HG03045 (cell line): ENCODE data around the gene HNRNPAB.
"Not testable (repeated sequence)": the region's sequence is repeated elsewhere in the genome, so short reads cannot be mapped to it uniquely, and the experiment has no call there.

ENCODE experiments used
- ATAC-seq: cut with Tn5 transposase; IDR thresholded peaks from one replicate; pipeline ENCODE4 v1.9.1; 2021; ENCODE audit warnings: mild to moderate bottlenecking, moderate library complexity; ENCODE audit not compliant: unreplicated experiment

Gene HNRNPAB

DNA sequence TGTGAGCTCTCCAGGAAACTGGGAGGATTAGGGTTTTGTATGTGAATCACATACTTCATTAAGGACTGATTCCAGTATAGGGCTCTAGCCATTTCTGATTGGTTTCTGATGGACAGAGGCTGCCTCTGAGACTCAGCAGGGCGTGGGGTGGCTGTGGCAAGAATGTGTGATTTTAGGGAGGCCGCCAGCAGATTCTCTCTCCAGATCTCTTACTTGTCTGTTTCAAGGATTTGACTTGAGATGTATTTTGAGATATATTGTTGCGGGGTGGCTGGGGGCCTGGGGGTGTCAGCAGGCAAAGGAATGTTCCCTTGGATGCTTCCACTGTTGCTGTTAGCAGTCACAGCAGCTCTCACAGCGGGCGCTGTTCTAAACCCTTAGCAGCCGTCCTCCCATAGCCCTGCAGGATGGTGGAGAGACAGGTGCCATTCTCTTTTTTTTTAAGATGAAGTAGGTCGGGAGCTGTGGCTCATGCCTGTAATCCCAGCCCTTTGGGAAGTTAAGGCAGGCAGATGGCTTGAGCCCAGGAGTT is 8.0 kb upstream of the HNRNPAB start:
- ATAC-seq, result no peak

DNA sequence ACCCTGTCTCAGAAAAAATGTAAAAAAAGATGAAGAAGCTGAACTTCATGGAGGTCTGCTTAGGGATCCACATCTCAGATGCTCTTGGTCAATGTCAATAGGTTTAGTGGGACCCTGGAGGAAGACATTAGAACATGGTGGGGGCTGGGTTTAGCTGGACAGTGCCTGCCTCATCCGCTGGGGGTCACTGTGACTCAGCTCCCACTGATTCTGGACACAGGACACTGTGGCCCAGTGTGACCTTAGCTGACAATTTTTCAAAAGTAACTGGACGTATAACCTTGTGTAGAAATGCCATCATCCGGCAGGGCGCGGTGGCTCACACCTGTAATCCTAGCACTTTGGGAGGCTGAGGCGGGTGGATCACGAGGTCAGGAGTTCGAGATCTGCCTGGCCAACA is 7.3 kb upstream of the HNRNPAB start:
- no peak for ATAC-seq

DNA sequence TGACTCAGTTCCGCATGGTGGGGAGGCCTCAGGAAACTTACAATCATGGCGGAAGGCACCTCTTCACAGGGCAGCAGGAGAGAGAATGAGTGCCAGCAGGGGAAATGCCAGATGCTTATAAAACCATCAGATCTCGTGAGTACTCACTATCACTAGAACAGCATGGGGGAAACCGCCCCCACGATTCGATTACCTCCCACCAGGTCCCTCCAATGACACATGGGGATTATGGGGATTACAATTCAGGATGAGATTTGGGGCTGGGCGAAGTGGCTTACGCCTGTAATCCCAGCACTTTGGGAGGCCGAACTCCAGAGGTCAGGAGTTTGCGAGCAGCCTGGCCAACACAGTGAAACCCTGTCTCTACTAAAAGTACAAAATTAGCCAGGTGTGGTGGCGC is 6.2 kb upstream of the HNRNPAB start:
- not testable (repeated sequence) for ATAC-seq

DNA sequence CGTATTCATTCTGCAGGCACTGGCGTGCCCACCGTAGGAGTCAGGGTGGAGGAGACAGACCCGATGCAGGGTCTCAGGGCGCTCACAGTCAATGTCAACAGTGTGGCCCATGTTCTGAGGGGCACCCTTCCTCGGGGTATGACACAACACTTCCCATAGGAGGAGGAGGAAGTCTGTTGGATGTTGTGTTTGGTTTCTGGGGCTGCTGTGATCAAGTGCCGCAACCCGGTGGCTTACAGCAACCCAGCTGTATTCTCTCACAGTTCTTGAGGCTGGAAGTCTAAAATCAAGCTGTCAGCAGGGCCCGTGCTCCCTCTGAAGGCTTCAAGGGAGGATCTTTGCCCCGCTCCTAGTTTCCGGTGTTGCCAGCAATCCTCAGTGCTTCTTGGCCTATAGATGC is 5.6 kb upstream of the HNRNPAB start:
- no peak for ATAC-seq

DNA sequence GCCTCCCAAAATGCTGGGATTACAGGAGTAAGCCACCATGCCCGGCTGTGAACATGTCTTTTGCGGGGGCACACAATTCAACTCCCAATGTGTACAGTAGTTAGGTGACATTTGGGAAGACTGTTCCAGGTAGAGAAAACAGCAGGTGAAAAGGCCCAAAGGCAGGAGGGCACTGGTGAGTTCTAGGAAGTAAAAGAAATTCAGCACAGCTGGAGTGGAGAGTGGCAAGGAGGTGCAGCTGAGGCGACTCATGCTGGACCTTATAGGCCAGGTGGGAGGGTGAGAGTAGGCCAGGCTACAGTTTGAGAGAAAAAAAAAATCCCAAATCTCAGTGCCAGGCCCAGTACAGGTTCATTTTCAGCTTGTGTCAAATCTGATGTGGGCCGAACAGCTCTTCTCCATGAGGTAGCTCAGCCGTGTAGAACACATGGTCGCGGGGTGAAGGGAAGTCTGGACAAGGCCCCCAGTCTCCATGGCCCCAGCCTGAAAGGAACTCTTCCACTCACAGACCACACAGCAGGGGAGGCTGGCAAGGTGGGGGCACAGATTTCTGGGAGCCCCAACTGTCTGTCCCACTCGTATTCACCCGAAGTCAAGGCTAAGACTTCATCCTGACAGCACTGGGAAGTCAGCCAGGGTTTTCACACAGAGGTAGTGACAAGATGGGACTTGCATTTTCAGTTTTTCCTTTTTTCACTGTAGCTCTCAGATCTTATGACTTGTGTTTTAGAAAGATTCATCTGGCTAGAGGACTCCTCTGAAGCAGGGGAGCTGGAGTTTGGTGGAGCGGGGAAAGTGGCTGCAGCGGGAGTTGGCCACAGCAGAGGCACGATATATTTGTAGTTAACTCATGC is 4.5 kb upstream of the HNRNPAB start:
- no peak for ATAC-seq

DNA sequence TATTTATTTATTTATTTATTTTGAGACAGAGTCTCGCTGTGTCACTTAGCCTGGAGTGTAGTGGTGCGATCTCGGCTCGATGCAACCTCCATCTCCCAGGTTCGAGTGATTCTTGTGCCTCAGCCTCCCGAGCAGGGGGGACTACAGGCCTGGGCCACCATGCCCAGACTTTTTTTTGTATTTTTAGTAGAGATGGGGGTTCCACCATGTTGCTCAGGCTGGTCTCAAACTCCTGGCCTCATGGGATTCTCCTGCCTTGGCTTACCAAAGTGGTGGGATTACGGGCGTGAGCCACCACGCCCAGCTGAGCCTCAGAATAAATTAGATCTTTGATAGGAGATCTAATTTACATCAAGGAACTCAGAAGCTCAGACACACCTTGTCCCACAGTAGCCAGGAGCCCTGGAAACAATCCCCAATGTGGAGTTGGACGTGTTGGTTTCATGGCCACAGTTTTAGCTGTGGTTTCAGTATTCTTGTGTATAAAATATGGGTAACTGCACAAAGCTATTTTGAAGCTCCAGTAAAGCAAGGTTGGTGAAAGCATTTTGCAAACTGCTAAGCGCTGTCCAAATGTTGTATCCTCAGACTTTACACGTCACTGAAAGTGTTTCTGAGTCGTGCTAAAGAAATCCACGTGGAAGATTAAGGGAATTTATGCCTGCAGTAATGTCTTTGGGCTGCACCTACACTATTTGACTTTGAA is 3.0 kb upstream of the HNRNPAB start:
- ATAC-seq, result no peak

DNA sequence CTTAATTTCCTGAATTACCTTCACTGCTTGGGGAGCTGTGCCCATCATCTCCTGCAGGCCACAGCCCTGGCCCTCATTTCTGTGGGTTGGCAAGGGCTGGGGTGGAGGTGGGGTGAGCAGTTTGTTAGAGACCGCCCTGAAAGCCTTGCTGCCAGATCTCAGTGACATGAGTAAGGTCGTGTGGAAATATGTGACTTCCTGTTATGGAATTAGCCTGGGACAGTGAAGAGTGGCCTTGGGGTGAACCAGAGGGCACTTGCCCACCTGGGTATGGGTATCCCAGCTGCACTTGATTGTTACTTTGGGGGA is 2.5 kb upstream of the HNRNPAB start:
- no peak for ATAC-seq

DNA sequence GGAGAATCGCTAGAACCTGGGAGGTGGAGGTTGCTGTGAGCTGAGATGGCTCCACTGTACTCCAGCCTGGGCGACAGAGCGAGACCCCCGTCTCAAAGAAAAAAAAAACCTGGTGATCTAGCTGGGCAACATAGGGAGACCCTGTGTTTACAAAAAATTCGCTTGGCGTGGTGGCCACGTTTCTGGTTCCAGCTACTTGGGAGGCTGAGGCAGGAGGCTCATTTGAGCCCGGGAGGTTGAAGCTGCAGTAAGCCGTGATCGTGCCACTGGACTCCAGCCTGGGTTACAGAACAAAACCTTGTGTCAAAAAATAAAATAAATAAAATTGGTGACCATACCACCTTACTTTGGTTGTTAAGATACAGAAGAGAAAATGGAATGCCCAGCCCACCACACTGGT is 1.8 kb upstream of the HNRNPAB start:
- ATAC-seq, result no peak

DNA sequence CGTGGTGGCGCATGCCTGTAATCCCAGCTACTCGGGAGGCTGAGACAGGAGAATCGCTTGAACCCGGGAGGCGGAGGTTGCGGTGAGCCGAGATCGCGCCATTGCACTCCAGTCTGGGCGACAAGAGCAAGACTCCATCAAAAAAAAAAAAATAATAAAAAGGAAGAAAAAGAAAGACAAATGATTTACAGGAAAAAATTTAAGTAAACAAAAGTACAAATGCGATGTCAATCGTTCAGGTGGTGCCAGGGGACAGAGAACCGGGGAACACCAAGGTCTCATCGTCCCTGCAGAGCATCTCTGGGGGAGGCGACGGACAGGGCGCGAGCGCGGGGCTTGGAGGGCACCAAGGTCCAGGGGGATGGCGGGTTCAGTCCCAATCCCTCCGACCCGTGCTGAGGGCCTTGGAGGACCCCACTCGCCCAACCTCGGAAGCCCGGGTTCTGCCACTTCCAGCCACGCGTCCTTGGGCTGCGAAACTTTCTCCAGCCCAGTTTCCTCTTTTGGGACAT is 607 bp upstream of the HNRNPAB start:
- peak; percentile 3 for ATAC-seq

DNA sequence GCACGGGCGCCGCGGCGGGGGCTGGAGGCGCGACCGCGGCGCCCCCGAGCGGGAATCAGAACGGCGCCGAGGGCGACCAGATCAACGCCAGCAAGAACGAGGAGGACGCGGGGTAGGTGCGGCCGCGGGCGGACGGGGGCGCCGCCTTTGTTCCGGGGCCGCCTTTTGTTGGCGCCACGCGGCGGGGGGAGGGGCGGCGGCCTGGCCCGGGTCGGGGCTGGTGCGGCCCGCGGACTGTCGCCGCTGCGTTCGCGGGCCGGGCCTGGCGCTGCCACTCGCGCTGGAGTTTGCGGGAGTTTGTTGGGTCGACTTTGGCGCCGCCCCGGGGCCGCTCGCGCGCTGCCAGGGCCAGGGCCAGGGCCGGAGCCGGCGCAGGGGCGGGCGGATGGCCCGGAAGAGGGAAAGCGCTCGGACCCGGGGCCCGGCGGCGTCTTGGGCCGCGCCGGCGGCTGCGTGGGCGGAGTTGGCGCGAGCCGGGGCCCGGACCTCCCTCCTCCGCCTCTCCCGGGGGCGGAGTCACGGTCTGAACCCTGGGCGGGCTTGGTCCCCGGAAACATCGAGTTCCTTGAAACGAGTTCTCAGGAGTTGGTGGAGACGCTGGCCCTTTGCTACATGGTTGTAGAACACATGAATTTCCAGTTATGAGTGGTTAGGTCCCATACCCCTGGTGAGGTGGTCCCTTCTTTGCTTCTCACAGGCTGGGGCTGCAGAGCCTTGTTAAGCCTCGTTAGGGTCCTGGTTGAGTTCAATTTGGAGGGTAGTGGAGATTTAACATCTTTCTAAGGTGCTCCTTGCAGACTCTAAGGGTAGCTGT is 809 bp downstream of the HNRNPAB start:
- ATAC-seq, result peak; percentile 52

DNA sequence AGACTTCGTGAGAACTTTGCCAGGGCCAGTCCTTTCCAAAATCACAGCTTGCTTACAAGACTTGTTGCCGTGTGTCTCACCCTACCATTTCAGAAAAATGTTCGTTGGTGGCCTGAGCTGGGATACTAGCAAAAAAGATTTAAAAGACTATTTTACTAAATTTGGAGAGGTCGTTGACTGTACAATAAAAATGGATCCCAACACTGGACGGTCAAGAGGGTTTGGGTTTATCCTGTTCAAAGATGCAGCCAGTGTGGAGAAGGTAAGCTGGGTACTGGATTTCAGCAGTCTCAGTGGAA is 1.4 kb downstream of the HNRNPAB start:
- no peak for ATAC-seq

DNA sequence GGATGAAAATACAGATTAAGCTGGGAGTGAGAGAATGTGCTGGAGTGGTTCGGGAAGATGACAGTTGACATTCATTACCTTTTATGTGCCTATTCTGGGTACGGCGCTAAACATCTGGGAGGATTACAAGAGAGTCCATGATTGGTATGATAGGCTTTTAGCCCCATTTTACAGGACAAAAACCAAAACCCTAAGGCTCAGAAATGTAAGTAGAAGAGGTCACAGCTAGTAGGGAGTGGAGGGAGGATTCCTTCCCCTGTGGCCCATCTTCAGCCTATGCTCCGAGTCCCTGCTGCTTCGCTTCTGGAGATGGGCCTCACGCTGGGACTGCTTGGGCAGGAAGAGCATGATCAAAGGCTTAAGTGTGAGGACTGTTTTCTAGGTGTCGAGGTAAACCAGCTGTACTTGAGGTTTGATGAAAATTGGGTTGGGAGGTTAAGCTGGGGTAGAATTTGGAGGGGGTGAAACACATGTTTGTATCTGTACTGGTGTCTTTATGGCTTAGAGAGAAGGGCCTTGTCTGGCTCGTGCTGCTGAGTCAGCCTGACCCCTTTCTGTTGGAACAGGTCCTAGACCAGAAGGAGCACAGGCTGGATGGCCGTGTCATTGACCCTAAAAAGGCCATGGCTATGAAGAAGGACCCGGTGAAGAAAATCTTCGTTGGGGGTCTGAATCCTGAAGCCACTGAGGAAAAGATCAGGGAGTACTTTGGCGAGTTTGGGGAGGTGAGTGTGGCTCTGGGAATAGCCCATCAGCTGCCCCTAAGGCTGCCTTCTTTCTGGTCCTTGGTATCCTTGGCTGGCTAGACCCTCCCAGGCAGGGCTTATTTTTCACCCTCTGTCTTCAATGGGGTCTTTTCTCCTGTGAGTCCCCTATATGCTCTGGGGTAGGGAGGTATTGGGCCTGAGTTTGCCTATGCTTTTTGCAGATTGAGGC is 2.1 kb downstream of the HNRNPAB start:
- ATAC-seq, result no peak

DNA sequence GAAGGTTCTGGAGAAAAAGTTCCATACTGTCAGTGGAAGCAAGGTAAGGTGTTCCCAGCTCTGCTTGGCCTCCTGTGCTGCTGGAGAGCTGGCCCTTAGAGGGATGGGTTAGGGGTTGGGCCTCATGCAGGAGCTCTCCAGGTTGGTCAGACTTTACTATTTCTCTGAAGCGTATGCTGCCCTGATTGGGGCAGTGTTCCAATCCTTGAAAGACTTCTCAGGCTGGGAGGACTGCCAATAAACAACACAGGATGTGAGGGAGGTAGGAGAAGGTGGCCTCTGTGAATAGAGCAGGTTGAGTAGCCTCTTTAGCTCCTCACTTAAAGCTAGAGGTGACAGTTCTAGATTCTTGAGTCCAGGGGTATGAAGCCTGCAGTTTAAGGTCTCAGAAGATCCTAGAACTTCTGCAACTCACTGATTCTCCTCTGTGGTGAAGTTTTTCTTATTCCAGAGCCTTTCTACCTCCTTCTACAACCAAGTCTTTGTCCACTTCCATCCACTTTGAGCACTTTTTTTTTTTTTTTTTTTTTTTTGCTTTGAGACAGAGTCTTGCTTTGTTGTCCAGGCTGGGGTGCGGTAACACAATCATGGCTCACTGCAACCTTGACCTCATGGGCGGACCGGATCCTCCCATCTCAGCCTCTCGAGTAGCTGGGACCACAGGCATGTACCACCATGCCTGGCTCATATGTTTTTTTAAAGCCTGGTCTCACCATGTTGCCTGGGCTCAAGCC is 3.0 kb downstream of the HNRNPAB start:
- no peak for ATAC-seq

DNA sequence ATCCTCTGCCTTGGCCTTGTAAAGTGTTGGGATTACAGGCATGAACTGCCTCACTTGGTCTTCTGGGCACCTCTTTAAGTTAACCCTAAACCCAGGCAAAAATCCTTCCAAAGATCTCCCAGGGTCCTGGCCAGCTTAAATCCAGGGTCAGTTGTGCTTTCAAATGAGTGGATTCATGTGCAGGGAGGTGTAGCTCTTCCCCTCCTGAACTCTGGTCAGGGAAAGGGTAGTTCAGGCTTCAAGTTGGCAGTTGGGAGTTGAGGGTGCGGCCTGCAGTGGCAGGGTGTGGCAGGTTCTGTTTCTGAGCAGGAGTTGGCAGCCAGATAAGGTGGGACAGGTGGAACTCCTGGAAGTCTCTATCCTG is 3.6 kb downstream of the HNRNPAB start:
- ATAC-seq, result no peak

DNA sequence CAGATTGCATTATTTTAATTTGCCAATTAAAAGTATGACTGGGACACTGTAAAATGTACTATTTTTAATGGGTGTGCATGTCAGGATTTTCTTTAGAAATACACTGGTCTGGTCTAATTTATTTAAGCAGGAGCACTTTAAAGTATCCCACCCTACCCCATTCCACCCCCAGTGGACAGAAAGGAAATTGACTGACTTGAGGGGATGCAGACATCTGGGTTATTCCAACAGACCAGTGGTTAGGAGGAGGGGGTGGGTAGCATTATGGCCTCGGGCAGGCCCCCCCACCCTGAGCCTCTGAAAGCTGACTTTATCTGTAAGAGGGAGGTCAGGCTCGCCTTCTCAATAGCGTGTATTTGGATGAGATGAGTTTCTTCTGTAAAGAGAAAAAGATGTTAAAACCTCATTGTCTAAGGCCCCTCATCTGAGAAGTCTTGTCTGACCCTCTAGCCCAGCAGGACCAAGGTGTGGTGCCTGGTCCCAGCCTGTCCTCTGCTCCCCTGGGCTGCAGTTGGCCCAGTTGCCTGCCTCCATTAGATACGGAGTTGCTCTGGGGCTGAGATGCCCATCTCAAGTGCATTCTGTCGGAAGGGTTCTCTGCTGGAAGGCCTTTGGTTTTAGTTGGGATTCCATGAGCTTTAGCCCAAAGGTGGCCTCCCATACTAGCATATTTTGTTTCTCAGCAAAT is 4.4 kb downstream of the HNRNPAB start:
- ATAC-seq, result no peak

DNA sequence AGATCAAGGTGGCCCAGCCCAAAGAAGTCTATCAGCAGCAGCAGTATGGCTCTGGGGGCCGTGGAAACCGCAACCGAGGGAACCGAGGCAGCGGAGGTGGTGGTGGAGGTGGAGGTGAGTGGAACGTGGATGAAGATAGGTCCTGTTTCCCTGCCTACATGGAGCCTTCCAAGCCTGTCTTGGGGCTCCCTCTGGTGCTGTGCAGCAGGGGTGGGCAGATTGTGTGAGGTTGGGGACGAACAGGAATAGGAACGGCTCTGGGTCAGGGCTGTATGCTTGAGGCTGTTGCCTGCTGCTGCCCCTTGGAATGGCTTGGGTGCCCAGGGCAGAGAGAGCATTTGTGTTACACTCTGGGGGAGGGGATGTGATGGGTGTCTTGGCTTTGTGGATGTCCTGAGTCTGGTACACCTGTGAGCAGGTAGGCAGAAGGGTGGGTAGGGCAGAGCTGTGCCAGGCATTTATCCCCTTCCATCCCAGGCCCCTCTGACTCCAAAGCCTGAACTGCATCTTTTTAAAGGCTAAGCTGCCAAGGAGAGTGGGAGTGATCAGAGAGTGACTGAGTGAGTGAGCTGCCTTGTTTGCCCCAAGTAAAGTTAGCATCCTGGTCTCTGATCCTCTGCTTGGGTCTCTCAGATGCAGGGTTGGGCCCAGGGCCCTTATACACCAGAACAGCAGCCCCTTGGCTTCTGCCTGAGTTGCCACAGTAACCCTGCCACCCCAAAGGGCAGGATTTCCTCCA is 5.2 kb downstream of the HNRNPAB start:
- no peak for ATAC-seq

DNA sequence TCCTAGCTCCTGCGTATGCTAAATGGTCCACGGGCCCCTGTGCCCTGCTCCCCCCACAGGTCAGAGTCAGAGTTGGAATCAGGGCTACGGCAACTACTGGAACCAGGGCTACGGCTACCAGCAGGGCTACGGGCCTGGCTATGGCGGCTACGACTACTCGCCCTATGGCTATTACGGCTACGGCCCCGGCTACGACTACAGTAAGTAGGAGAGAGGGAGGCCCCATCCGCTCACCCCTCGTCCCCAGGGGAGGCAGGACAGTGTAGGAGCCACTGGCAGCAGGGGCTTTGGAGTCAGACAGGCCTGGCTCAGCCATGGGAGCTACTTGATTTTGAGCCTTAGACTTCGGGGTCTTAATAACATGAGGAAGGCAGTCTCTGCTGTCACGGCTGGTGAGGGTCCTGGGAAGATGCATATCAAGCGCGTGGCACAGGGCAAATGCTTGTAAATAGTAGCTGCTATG is 5.8 kb downstream of the HNRNPAB start:
- no peak for ATAC-seq

DNA sequence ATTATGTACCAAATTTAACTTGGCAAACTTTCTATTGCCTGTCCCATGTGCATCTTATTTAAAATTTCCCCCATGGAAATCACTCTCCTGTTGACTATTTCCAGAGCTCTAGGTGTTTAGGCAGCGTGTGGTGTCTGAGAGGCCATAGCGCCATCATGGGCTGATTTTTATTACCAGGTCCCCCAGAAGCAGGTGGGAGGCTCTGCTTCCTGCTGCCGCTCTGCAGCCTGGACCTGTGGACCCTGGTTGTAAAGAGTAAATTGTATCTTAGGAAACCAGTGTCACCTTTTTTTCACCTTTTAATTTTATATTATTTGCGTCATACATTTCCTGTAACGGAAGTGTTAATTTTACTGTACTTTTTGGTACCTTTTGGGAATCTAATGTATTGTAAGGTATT is 6.4 kb downstream of the HNRNPAB start:
- no peak for ATAC-seq
